Measurements from ENCODE around the gene MED19.
A peak's percentile ranks its signal among the peaks of the same experiment; 100 is the strongest.

- TF ChIP-seq POLR2A (IDR thresholded peaks at IDR 0.05) (no peak), CTCF (IDR thresholded peaks at IDR 0.05) (peak in 4 of 6 experiments; percentile 21 to 49 (median 24))
These were observed 49.1 kb downstream of the MED19 start for GRCh38 chr11:57662893-57663292.

Data from esophagus squamous epithelium (tissue), 4 donors.